ENCODE measurements around the gene NID1. TPM values are rescaled to one million over a fixed set of nuclear protein-coding genes. Genes with fewer than 3 reads are reported as not detected.

NID1 gene
- total RNA-seq, 1 donor = 68.1 TPM

DNA sequence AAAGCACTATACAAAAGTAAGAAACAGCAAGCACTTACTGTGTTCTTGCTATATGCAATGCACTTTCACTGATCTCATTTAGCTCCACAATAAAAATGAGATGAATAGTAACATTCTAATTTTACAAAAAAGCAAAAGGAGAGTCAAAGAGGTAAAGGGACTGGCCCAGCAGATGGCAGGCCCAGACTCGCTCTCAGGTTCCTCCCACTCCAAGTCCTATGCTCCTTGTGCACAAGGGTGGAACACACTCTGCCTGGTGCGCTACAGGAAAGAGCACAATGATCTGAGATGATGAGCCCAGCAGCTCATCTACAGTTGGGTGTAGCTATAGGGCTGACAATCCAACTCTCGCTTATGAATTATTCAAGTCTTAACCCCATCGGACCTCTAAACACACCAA lies 104.1 kb downstream of the NID1 start:
- no peak for DNase-seq (ENCODE audit: low read depth)
- TF ChIP-seq CTCF (IDR thresholded peaks at IDR 0.05; ENCODE audit: insufficient read depth, low read length) = no peak
- H3K4me3 ChIP-seq (ENCODE audit: low read depth, low read length) = no peak overlapping the region

GRCh38 chr1:235958021-235958420 lies 106.9 kb downstream of the NID1 start:
- TF ChIP-seq CTCF (IDR thresholded peaks at IDR 0.05; ENCODE audit: insufficient read depth, low read length) = no peak
- no peak for DNase-seq (ENCODE audit: low read depth)
- H3K4me3 ChIP-seq (ENCODE audit: low read depth, low read length) = no peak overlapping the region

DNA sequence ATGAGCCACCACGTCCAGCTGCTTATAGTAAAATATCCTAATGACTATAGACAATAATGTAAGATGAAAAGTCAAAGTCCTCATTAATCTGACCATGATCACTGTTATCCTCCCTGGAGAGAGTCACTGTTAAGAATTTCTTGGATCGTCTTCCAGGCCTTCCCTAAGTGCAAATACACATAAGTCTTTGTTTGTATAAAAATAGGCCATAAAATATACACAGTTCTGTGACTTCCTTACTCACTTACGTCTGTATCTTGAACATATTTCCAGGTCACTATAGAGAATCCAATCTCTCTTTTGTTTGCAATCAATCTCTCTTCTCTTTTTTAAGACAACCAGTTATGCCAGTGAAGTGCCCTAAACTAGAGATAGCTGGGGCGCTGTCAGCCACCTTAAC lies 109.1 kb downstream of the NID1 start:
- TF ChIP-seq CTCF (IDR thresholded peaks at IDR 0.05; ENCODE audit: insufficient read depth, low read length) = no peak
- no peak overlapping the region for H3K4me3 ChIP-seq (ENCODE audit: low read depth, low read length)
- DNase-seq (ENCODE audit: low read depth) = no peak

DNA sequence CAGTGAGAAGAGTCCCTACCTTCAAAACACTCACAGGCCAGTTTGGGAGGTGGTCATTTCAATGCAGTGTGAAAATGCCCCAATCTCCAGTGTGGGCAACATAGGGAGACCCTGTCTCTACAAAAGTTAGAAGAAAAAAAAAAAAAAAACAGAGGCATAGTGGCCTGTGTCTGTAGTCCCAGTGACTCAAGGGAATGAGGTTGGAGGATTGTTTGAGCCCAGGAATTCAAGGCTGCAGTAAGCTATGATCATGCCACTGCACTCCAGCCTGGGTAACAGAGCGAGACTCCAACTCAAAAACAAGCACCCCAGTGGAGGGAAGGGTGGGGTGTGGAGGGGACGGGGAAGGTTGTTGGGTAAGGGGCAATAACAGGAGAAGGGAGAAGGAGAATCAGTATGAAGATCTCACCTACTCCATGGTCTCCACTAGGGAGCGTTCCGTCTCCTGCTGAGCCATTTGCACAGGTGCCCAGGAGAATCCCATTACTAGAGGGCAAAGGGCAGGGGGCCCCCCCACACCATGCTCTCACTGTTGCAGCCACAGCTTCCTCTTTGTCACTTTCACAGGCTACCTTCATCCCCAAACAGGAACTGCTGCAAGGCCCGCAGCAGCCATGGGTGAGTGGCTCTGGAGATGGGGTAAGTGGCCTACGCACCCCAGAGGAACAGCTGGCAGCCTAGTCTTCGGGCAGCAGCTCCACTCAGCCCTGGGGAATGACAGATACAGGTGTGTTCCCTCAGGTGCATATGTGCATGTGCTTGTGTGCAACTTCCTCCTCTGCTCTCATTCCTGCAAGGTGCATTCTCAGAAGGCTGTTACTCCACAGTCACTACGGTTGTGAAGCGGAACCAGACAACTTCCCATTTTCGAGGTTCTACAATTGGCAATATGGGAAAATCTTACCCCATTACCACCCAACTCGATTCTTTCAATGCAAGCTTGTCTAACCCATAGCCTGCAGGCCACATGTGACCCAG lies 110.3 kb downstream of the NID1 start:
- DNase-seq (ENCODE audit: low read depth) = no peak
- no peak for TF ChIP-seq CTCF (IDR thresholded peaks at IDR 0.05; ENCODE audit: insufficient read depth, low read length)
- no peak overlapping the region for H3K4me3 ChIP-seq (ENCODE audit: low read depth, low read length)

GRCh38 chr1:235953801-235954200 lies 111.1 kb downstream of the NID1 start:
- TF ChIP-seq CTCF (IDR thresholded peaks at IDR 0.05; ENCODE audit: insufficient read depth, low read length) = no peak
- H3K4me3 ChIP-seq (ENCODE audit: low read depth, low read length) = no peak overlapping the region
- DNase-seq (ENCODE audit: low read depth) = peak; percentile 76

DNA sequence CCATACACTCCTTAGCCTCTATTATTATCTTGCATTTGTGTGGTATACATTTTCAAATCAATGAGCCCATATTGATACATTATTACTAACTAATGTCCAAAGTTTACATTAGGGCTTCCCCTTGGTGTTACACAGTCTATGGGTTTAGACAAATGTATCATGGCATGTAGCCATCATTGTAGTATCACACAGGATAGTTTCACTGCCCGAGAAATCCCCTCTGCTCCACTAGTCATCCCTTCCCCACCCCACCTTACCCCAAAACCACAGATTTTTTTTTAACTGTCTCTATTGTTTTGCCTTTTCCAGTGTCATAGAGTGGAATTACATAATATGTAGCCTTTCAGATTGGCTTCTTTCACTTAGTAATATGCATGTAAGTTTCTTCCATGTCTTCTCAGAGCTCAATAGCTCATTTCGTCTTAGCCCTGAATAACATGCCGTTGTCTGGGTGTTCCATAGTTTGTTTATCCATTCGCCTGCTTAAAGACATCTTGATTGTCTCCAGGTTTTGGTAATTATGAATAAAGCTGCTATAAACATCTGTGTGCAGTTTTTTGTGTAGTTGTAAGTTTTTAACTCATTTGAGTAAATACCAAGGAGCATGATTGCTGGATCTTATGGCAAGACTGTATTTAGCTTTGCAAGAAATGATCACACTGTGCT lies 111.8 kb downstream of the NID1 start:
- H3K4me3 ChIP-seq (ENCODE audit: low read depth, low read length) = no peak overlapping the region
- TF ChIP-seq CTCF (IDR thresholded peaks at IDR 0.05; ENCODE audit: insufficient read depth, low read length) = no peak
- DNase-seq (ENCODE audit: low read depth) = peak; percentile 16

Data from fibroblast of the aortic adventitia (primary cell).